ENCODE results near the gene OR5M10. TPM values are rescaled to one million over a fixed set of nuclear protein-coding genes. Genes with fewer than 3 reads are reported as not detected.
A peak's percentile ranks its signal among the peaks of the same experiment; 100 is the strongest.
"Not testable (repeated sequence)": the region's sequence is repeated elsewhere in the genome, so short reads cannot be mapped to it uniquely, and the experiment has no call there.

Gene OR5M10
- total RNA-seq, 1 experiment from 2014 or later = not detected

DNA sequence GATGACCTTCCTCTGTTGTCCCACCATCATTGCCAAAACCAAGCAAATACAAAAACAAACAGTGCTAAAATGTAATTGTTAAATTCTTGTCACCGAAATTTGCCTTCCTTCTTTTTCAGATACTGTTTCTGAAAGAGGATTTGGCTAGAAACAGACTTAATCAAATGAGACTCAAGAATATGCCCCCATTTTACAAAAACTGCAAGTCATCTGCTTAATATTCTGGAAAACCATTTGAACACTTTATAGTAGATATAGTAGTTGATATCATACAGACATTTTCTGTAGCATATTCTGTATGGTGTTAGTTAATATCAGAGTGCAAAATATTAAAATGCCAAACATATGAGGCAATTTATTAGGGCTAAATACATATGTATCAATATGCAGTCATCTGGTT lies 33.7 kb upstream of the OR5M10 start:
- H3K9me3 ChIP-seq = no peaks in the 10 kb centered on the region
- Mint-ChIP-seq H3K36me3 (ENCODE audit: insufficient read depth, unreplicated experiment) (no peaks in the 10 kb centered on the region), H3K27me3 (ENCODE audit: insufficient read depth, unreplicated experiment) (peaks cover 10% of the 10 kb centered on the region), H3K9me3 (ENCODE audit: unreplicated experiment) (no peaks in the 10 kb centered on the region), H3K27ac (ENCODE audit: unreplicated experiment) (no peak overlapping the region), H3K4me3 (ENCODE audit: unreplicated experiment) (no peak overlapping the region), H3K4me1 (ENCODE audit: low read depth, unreplicated experiment) (no peaks in the 10 kb centered on the region)
- no peak for DNase-seq
- TF ChIP-seq, protein P1, sequence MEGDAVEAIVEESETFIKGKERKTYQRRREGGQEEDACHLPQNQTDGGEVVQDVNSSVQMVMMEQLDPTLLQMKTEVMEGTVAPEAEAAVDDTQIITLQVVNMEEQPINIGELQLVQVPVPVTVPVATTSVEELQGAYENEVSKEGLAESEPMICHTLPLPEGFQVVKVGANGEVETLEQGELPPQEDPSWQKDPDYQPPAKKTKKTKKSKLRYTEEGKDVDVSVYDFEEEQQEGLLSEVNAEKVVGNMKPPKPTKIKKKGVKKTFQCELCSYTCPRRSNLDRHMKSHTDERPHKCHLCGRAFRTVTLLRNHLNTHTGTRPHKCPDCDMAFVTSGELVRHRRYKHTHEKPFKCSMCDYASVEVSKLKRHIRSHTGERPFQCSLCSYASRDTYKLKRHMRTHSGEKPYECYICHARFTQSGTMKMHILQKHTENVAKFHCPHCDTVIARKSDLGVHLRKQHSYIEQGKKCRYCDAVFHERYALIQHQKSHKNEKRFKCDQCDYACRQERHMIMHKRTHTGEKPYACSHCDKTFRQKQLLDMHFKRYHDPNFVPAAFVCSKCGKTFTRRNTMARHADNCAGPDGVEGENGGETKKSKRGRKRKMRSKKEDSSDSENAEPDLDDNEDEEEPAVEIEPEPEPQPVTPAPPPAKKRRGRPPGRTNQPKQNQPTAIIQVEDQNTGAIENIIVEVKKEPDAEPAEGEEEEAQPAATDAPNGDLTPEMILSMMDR (IDR thresholded peaks at IDR 0.05; ENCODE audit: insufficient read depth in 1 of 2, low read depth in 1 of 2, low read length in 1 of 2, severe bottlenecking in 1 of 2, unreplicated experiment in 1 of 2) = no peak
- H3K4me3 ChIP-seq (ENCODE audit: low read depth, low read length) = no peak overlapping the region
- H3K36me3 ChIP-seq (ENCODE audit: control insufficient read depth, insufficient read depth, low read length) = no peaks in the 10 kb centered on the region
- ChIA-PET CTCF (no interaction called here), POLR2A (no interaction called here)
- no peaks in the 10 kb centered on the region for H3K4me1 ChIP-seq
- intact Hi-C loops (cut with micrococcal nuclease; ENCODE audit: unreplicated experiment) = no loop called here
- no peaks in the 10 kb centered on the region for H3K27me3 ChIP-seq (replicated peaks; ENCODE audit: control insufficient read depth, insufficient read depth, low read length)
- no TSS peak for BruUV-seq (replicated peaks)

DNA sequence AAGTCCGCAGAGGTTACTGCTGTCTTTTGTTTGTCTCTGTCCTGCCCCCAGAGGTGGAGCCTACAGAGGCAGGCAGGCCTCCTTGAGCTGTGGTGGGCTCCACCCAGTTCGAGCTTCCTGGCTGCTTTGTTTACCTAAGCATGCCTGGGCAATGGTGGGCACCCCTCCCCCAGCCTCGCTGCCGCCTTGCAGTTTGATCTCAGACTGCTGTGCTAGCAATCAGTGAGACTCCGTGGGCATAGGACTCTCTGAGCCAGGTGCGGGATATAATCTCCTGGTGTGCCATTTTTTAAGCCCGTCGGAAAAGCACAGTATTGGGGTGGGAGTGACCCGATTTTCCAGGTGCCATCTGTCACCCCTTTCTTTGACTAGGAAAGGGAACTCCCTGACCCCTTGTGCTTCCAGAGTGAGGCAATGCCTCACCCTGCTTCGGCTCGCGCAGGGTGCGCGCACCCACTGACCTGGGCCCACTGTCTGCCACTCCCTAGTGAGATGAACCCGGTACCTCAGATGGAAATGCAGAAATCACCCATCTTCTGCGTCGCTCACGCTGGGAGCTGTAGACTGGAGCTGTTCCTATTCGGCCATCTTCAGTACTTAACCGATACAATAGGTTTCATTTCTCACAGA lies 14.7 kb upstream of the OR5M10 start:
- H3K9me3 Mint-ChIP-seq (ENCODE audit: unreplicated experiment); POLR2A ChIA-PET; H3K4me3 Mint-ChIP-seq (ENCODE audit: unreplicated experiment); H3K36me3 ChIP-seq (ENCODE audit: control insufficient read depth, insufficient read depth, low read length); H3K4me1 ChIP-seq; H3K9me3 ChIP-seq; DNase-seq; H3K27ac Mint-ChIP-seq (ENCODE audit: unreplicated experiment); CTCF ChIA-PET; H3K27me3 ChIP-seq (replicated peaks; ENCODE audit: control insufficient read depth, insufficient read depth, low read length); H3K27me3 Mint-ChIP-seq (ENCODE audit: insufficient read depth, unreplicated experiment); H3K4me1 Mint-ChIP-seq (ENCODE audit: low read depth, unreplicated experiment); H3K4me3 ChIP-seq (ENCODE audit: low read depth, low read length); intact Hi-C loops (cut with micrococcal nuclease; ENCODE audit: unreplicated experiment); H3K36me3 Mint-ChIP-seq (ENCODE audit: insufficient read depth, unreplicated experiment); BruUV-seq (replicated peaks): not testable (repeated sequence)

DNA sequence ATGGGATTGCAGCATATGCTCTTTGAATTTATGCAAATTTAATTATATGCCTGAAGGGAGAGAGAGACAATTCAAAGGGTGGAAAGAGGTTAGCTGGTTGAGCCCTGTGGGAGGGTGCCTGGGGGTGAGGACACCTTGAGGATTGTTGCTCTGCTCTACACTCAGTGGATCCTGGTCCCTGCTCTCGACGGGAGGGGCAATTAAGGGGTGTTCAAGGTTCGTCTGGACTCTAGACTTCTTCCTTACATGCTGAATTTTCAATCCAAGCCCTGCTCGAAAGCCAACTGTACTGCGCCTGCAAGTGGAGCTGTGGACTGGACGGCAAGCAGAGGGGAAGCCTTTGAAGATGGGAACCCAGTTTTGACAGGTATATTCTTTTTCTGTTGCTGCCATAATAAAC lies 18.9 kb downstream of the OR5M10 start:
- H3K4me3 Mint-ChIP-seq (ENCODE audit: unreplicated experiment) = no peak overlapping the region
- Histone ChIP-seq H3K4me3 (ENCODE audit: low read depth, low read length) (no peak overlapping the region), H3K36me3 (ENCODE audit: control insufficient read depth, insufficient read depth, low read length) (no peaks in the 10 kb centered on the region), H3K27me3 (replicated peaks; ENCODE audit: control insufficient read depth, insufficient read depth, low read length) (no peaks in the 10 kb centered on the region), H3K4me1 (no peaks in the 10 kb centered on the region), H3K9me3 (no peaks in the 10 kb centered on the region)
- DNase-seq = peak in 1 of 2 experiments; percentile 2
- BruUV-seq (replicated peaks) = no TSS peak
- H3K36me3 Mint-ChIP-seq (ENCODE audit: insufficient read depth, unreplicated experiment) = no peaks in the 10 kb centered on the region
- H3K9me3 Mint-ChIP-seq (ENCODE audit: unreplicated experiment) = no peaks in the 10 kb centered on the region
- ChIA-PET POLR2A (no interaction called here), CTCF (no interaction called here)
- TF ChIP-seq, protein P1 (IDR thresholded peaks at IDR 0.05; ENCODE audit: insufficient read depth in 1 of 2, low read depth in 1 of 2, low read length in 1 of 2, severe bottlenecking in 1 of 2, unreplicated experiment in 1 of 2) = no peak
- H3K27ac Mint-ChIP-seq (ENCODE audit: unreplicated experiment) = no peak overlapping the region
- no peaks in the 10 kb centered on the region for H3K4me1 Mint-ChIP-seq (ENCODE audit: low read depth, unreplicated experiment)
- intact Hi-C loops (cut with micrococcal nuclease; ENCODE audit: unreplicated experiment) = no loop called here
- peaks cover 3% of the 10 kb centered on the region for H3K27me3 Mint-ChIP-seq (ENCODE audit: insufficient read depth, unreplicated experiment)

DNA sequence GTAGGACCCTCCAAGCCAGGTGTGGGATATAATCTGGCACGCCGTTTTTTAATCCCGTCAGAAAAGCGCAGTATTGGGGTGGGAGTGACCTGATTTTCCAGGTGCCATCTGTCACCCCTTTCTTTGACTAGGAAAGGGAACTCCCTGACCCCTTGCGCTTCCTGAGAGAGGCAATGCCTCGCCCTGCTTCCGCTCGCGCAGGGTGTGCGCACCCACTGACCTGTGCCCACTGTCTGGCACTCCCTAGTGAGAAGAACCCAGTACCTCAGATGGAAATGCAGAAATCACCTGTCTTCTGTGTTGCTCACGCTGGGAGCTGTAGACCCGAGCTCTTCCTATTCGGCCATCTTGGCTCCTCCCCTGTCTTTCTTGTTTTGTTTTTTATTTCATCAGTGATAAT lies 22.8 kb downstream of the OR5M10 start:
- H3K4me1 ChIP-seq; CTCF ChIA-PET; H3K27ac Mint-ChIP-seq (ENCODE audit: unreplicated experiment); POLR2A ChIA-PET; H3K9me3 ChIP-seq; intact Hi-C loops (cut with micrococcal nuclease; ENCODE audit: unreplicated experiment); BruUV-seq (replicated peaks); H3K4me3 ChIP-seq (ENCODE audit: low read depth, low read length); H3K36me3 Mint-ChIP-seq (ENCODE audit: insufficient read depth, unreplicated experiment); H3K4me1 Mint-ChIP-seq (ENCODE audit: low read depth, unreplicated experiment); H3K4me3 Mint-ChIP-seq (ENCODE audit: unreplicated experiment); H3K27me3 Mint-ChIP-seq (ENCODE audit: insufficient read depth, unreplicated experiment); H3K9me3 Mint-ChIP-seq (ENCODE audit: unreplicated experiment); H3K36me3 ChIP-seq (ENCODE audit: control insufficient read depth, insufficient read depth, low read length); H3K27me3 ChIP-seq (replicated peaks; ENCODE audit: control insufficient read depth, insufficient read depth, low read length); DNase-seq: not testable (repeated sequence)
